HUES6 (cell line): ENCODE results near the gene SSTR5.

Source experiments
- H3K27ac ChIP-seq: 2 replicates; pipeline ENCODE4 v1.7.0; 2013; ENCODE audit warnings: low read depth, mild to moderate bottlenecking, low read length, inconsistent platforms
- H3K27me3 ChIP-seq: 2 replicates; pipeline ENCODE4 v1.6.1; 2013; ENCODE audit warnings: low read length; ENCODE audit not compliant: control insufficient read depth, insufficient read depth
- H3K36me3 ChIP-seq: 2 replicates; pipeline ENCODE4 v1.6.1; 2013; ENCODE audit warnings: low read length; ENCODE audit not compliant: control insufficient read depth, insufficient read depth
- H3K4me1 ChIP-seq: 2 replicates; pipeline ENCODE4 v1.6.1; 2013; ENCODE audit warnings: low read length; ENCODE audit not compliant: control insufficient read depth, insufficient read depth
- H3K4me3 ChIP-seq: 2 replicates; pipeline ENCODE4 v1.5.1; 2013; ENCODE audit warnings: low read depth, low read length
- H3K9ac ChIP-seq: one replicate; pipeline ENCODE4 v1.6.1; 2013; ENCODE audit warnings: mild to moderate bottlenecking, low read length
- H3K9me3 ChIP-seq: 2 replicates; pipeline ENCODE4 v1.6.1; 2013; ENCODE audit warnings: low read depth, low read length; ENCODE audit not compliant: control insufficient read depth, insufficient read depth

SSTR5 gene

GRCh38 chr16:1077877-1078578 lies 5.5 kb downstream of the SSTR5 start:
- Histone ChIP-seq H3K4me1 (peaks cover 27% of the 10 kb centered on the region), H3K4me3 (no peak overlapping the region), H3K9me3 (no peaks in the 10 kb centered on the region), H3K9ac (no peak overlapping the region), H3K27me3 (peaks cover 33% of the 10 kb centered on the region), H3K27ac (no peak overlapping the region), H3K36me3 (no peaks in the 10 kb centered on the region)

GRCh38 chr16:1078579-1079021 lies 6.1 kb downstream of the SSTR5 start:
- Histone ChIP-seq H3K9ac (no peak overlapping the region), H3K4me1 (peaks cover 27% of the 10 kb centered on the region), H3K27me3 (peaks cover 27% of the 10 kb centered on the region), H3K9me3 (no peaks in the 10 kb centered on the region), H3K4me3 (no peak overlapping the region), H3K27ac (no peak overlapping the region), H3K36me3 (no peaks in the 10 kb centered on the region)

- Histone ChIP-seq H3K27ac (no peak overlapping the region), H3K9ac (no peak overlapping the region), H3K4me3 (no peak overlapping the region), H3K4me1 (peaks cover 27% of the 10 kb centered on the region), H3K36me3 (no peaks in the 10 kb centered on the region), H3K27me3 (peaks cover 20% of the 10 kb centered on the region; the same call in 1 of the 2 replicates), H3K9me3 (no peaks in the 10 kb centered on the region)
These were observed 6.8 kb downstream of the SSTR5 start for GRCh38 chr16:1079341-1079740.

- H3K27ac ChIP-seq: no peak overlapping the region
- no peak overlapping the region for H3K4me3 ChIP-seq
- H3K27me3 ChIP-seq: peaks cover 14% of the 10 kb centered on the region; the same call in 1 of the 2 replicates
These were observed 7.4 kb downstream of the SSTR5 start for GRCh38 chr16:1079786-1080525.

GRCh38 chr16:1080801-1081733 lies 8.5 kb downstream of the SSTR5 start:
- Histone ChIP-seq H3K27me3 (peaks cover 8% of the 10 kb centered on the region; the same call in 1 of the 2 replicates), H3K4me3 (no peak overlapping the region), H3K4me1 (peaks cover 27% of the 10 kb centered on the region), H3K9ac (no peak overlapping the region), H3K27ac (0 out of 2 replicates have a peak overlapping the region, but pooled peaks have one; percentile 4), H3K9me3 (peaks cover 16% of the 10 kb centered on the region), H3K36me3 (no peaks in the 10 kb centered on the region)

More at GRCh38 chr16:1079786-1080525, 7.4 kb downstream of the SSTR5 start:
- Histone ChIP-seq H3K36me3 (no peaks in the 10 kb centered on the region), H3K9ac (no peak overlapping the region), H3K4me1 (peaks cover 27% of the 10 kb centered on the region), H3K9me3 (peaks cover 5% of the 10 kb centered on the region)

- H3K4me3 ChIP-seq: no peak overlapping the region
- no peaks in the 10 kb centered on the region for H3K36me3 ChIP-seq
- H3K27ac ChIP-seq: no peak overlapping the region
- no peak overlapping the region for H3K9ac ChIP-seq
- H3K4me1 ChIP-seq: peaks cover 27% of the 10 kb centered on the region
- H3K27me3 ChIP-seq: peaks cover 8% of the 10 kb centered on the region; the same call in 1 of the 2 replicates
- H3K9me3 ChIP-seq: peaks cover 17% of the 10 kb centered on the region
These were observed 9.3 kb downstream of the SSTR5 start for GRCh38 chr16:1081734-1082265.

GRCh38 chr16:1082266-1082951 lies 9.9 kb downstream of the SSTR5 start:
- no peak overlapping the region for H3K4me3 ChIP-seq
- H3K4me1 ChIP-seq: peaks cover 23% of the 10 kb centered on the region
- H3K9me3 ChIP-seq: peaks cover 17% of the 10 kb centered on the region
- H3K27ac ChIP-seq: no peak overlapping the region
- no peak overlapping the region for H3K9ac ChIP-seq
- peaks cover 8% of the 10 kb centered on the region; the same call in 1 of the 2 replicates for H3K27me3 ChIP-seq
- H3K36me3 ChIP-seq: no peaks in the 10 kb centered on the region

GRCh38 chr16:1082952-1083675 lies 10.6 kb downstream of the SSTR5 start:
- Histone ChIP-seq H3K4me1 (peaks cover 23% of the 10 kb centered on the region), H3K36me3 (no peaks in the 10 kb centered on the region), H3K27ac (no peak overlapping the region), H3K9me3 (peaks cover 17% of the 10 kb centered on the region), H3K27me3 (peaks cover 8% of the 10 kb centered on the region; the same call in 1 of the 2 replicates), H3K4me3 (no peak overlapping the region), H3K9ac (no peak overlapping the region)

GRCh38 chr16:1084971-1085370 lies 12.4 kb downstream of the SSTR5 start:
- no peak overlapping the region for H3K9ac ChIP-seq
- no peak overlapping the region for H3K27ac ChIP-seq
- H3K36me3 ChIP-seq: no peaks in the 10 kb centered on the region
- H3K4me1 ChIP-seq: peaks cover 26% of the 10 kb centered on the region
- H3K4me3 ChIP-seq: no peak overlapping the region
- H3K27me3 ChIP-seq: peaks cover 8% of the 10 kb centered on the region; the same call in 1 of the 2 replicates
- H3K9me3 ChIP-seq: peaks cover 17% of the 10 kb centered on the region
